ENCODE data around the gene SPINK4.

- TF ChIP-seq POLR2A (IDR thresholded peaks at IDR 0.05; ENCODE audit: low read depth, low read length) (no peak), POLR2AphosphoS5 (IDR thresholded peaks at IDR 0.05; ENCODE audit: low read depth, low read length) (no peak; the same call in 1 of the 2 replicates), TAF1 (IDR thresholded peaks at IDR 0.05; ENCODE audit: borderline replicate concordance, low read depth, low read length) (no peak)
Measured at GRCh38 chr9:33291901-33292300, 51.9 kb downstream of the SPINK4 start.

Data from GM12892 (cell line).